Adrenal gland (tissue), 5 donors: ENCODE data around the gene ADCY5.

Experiments used
- POLR2A ChIP-seq, 2 donors: fragments of 450-650 bp; IDR thresholded peaks; one replicate each; pipeline ENCODE4 v1.6.1; 2017; ENCODE audit warnings: antibody characterized with exemption in 2 of 2, mild to moderate bottlenecking in 2 of 2, moderate library complexity in 1 of 2
- TF ChIP-seq, protein P1 (sequence below), 6 experiments: fragments of 450-650 bp in 4 of 6; fragments of 200-600 bp in 2 of 6; sonication (generic) in 1 of 6; IDR thresholded peaks; 1 replicate in 5 of 6; 2 replicates in 1 of 6; pipeline versions ENCODE4 v1.5.1 to v1.8.0; 2016 to 2021; ENCODE audit warnings: antibody characterized with exemption in 6 of 6, mild to moderate bottlenecking in 2 of 6, moderate library complexity in 1 of 6
- donor health status: DM: no; HTN: no; CAD: no.

DNA sequence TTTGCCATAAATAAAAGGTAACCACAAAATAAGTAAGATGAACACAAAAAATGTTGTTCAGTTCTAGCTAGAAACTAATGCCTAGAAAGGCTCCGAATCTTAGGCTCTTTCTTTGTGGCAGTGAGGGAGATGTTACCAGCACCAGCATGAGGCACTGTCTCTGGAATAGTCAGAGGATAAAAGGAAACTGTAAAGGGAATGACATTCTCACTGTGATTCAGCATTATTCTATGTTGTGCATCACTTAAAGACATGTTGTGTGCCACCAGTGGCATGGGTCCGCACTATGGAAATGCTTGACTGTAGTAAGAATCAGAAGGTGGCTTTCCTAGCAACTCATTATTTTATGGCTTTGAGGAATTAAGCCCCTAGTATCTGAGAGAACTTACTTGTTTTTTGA is 176.3 kb downstream of the ADCY5 start:
- TF ChIP-seq, protein P1, sequence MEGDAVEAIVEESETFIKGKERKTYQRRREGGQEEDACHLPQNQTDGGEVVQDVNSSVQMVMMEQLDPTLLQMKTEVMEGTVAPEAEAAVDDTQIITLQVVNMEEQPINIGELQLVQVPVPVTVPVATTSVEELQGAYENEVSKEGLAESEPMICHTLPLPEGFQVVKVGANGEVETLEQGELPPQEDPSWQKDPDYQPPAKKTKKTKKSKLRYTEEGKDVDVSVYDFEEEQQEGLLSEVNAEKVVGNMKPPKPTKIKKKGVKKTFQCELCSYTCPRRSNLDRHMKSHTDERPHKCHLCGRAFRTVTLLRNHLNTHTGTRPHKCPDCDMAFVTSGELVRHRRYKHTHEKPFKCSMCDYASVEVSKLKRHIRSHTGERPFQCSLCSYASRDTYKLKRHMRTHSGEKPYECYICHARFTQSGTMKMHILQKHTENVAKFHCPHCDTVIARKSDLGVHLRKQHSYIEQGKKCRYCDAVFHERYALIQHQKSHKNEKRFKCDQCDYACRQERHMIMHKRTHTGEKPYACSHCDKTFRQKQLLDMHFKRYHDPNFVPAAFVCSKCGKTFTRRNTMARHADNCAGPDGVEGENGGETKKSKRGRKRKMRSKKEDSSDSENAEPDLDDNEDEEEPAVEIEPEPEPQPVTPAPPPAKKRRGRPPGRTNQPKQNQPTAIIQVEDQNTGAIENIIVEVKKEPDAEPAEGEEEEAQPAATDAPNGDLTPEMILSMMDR (IDR thresholded peaks at IDR 0.05): no peak
- TF ChIP-seq POLR2A (IDR thresholded peaks at IDR 0.05): no peak
